ENCODE measurements around the gene SLC38A7. TPM values are rescaled to one million over a fixed set of nuclear protein-coding genes. Genes with fewer than 3 reads are reported as not detected.

Gene SLC38A7
- total RNA-seq, 1 experiment from 2014 or later, result 26.6 TPM

- H3K9ac ChIP-seq (ENCODE audit: extremely low read depth, insufficient read length, low read length), result no peak overlapping the region
- no peaks in the 10 kb centered on the region for H3K9me3 Mint-ChIP-seq
- H2AK5ac ChIP-seq (ENCODE audit: insufficient read length, low read length), result no peak overlapping the region
- H3K4me1 ChIP-seq (ENCODE audit: insufficient read depth, low read length), result no peaks in the 10 kb centered on the region
- no CpG with 5 or more reads among the region's 8 CpGs for WGBS (ENCODE audit: extremely low coverage, insufficient read length, low lambda C conversion rate)
- H3K23me2 ChIP-seq (ENCODE audit: insufficient read length, low read depth, low read length, poor library complexity, severe bottlenecking), result no peaks in the 10 kb centered on the region
- H3K36me3 Mint-ChIP-seq (ENCODE audit: insufficient read depth in 1 of 3, low read depth in 3 of 3), result peaks cover 48 to 87% (median 71%) of the 10 kb centered on the region in 3 experiments
- H3K27ac ChIP-seq (ENCODE audit: insufficient read length, low read depth, low read length), result no peak overlapping the region
- no peak overlapping the region for H2BK15ac ChIP-seq (ENCODE audit: low read depth, low read length)
- TF ChIP-seq CTCF (conservative IDR thresholded peaks at IDR 0.05), result no peak
- H4K5ac ChIP-seq (ENCODE audit: insufficient read length, low read depth, low read length), result no peak overlapping the region
- no peaks in the 10 kb centered on the region for H4K20me1 ChIP-seq (ENCODE audit: control insufficient read depth, insufficient read depth, insufficient read length)
- no peaks in the 10 kb centered on the region for H3K27me3 Mint-ChIP-seq (ENCODE audit: low read depth)
- no peak overlapping the region for H2BK5ac ChIP-seq (ENCODE audit: insufficient read length, low read length)
- H4K91ac ChIP-seq (ENCODE audit: insufficient read length, low read depth, low read length), result no peak overlapping the region
- H3K9me3 ChIP-seq (ENCODE audit: control insufficient read depth, low read depth, low read length), result no peaks in the 10 kb centered on the region
- H3K56ac ChIP-seq (ENCODE audit: insufficient read length, low read depth, low read length), result no peak overlapping the region
- no peak overlapping the region for H3K23ac ChIP-seq (ENCODE audit: insufficient read length, low read depth, low read length)
- H2BK120ac ChIP-seq (ENCODE audit: low read depth, low read length, poor library complexity, severe bottlenecking), result no peak overlapping the region
- H3K4me3 Mint-ChIP-seq, result no peak overlapping the region
- H3K27ac Mint-ChIP-seq, result no peak overlapping the region
- no peak overlapping the region for H2BK20ac ChIP-seq (ENCODE audit: low read depth, low read length, poor library complexity, severe bottlenecking)
- H2BK12ac ChIP-seq (ENCODE audit: insufficient read length, low read depth, low read length), result no peak overlapping the region
- no peak for DNase-seq
- no peaks in the 10 kb centered on the region for H3K4me1 Mint-ChIP-seq
- H4K8ac ChIP-seq (replicated peaks; ENCODE audit: insufficient read length, low read depth, low read length), result no peak overlapping the region
- no peak overlapping the region for H3T11ph ChIP-seq (ENCODE audit: low read length)
- H2AFZ ChIP-seq (ENCODE audit: low read length), result no peak overlapping the region
- H3K79me1 ChIP-seq (ENCODE audit: insufficient read depth, low read depth, low read length, poor library complexity, severe bottlenecking), result no peaks in the 10 kb centered on the region
- H3K18ac ChIP-seq (ENCODE audit: insufficient read length, low read depth, low read length), result no peak overlapping the region
- no peaks in the 10 kb centered on the region for H3K27me3 ChIP-seq (ENCODE audit: insufficient read depth, low read length)
- H3K14ac ChIP-seq (ENCODE audit: insufficient read depth, low read length), result no peak overlapping the region
- no peaks in the 10 kb centered on the region for H3K79me2 ChIP-seq (ENCODE audit: insufficient read depth, low read length)
- no peak overlapping the region for H3K4me2 ChIP-seq (ENCODE audit: insufficient read depth, insufficient read length, low read length)
- no peak overlapping the region for H3K4ac ChIP-seq (ENCODE audit: low read depth, low read length)
Measured at GRCh38 chr16:58716468-58716867, 31.9 kb upstream of the SLC38A7 start.
